Midbrain (tissue), 1 donor: ENCODE measurements around the gene NUP54.
A peak's percentile ranks its signal among the peaks of the same experiment; 100 is the strongest.

Source experiments
- DNase-seq: peaks from one replicate; lab custom pipeline; 2025; lab: John Stamatoyannopoulos, UW

Gene NUP54, protein sequence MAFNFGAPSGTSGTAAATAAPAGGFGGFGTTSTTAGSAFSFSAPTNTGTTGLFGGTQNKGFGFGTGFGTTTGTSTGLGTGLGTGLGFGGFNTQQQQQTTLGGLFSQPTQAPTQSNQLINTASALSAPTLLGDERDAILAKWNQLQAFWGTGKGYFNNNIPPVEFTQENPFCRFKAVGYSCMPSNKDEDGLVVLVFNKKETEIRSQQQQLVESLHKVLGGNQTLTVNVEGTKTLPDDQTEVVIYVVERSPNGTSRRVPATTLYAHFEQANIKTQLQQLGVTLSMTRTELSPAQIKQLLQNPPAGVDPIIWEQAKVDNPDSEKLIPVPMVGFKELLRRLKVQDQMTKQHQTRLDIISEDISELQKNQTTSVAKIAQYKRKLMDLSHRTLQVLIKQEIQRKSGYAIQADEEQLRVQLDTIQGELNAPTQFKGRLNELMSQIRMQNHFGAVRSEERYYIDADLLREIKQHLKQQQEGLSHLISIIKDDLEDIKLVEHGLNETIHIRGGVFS

GRCh38 chr4:76148142-76148865 lies at the start of gene NUP54:
TSS of gene NUP54 (minus strand) at chr4:76148397. CDS start at chr4:76148374, 23 bp downstream.
- peak; percentile 95 for DNase-seq

- peak; percentile 29 for DNase-seq
Observed at GRCh38 chr4:76197031-76197743, 49.0 kb upstream of the NUP54 start.

DNA sequence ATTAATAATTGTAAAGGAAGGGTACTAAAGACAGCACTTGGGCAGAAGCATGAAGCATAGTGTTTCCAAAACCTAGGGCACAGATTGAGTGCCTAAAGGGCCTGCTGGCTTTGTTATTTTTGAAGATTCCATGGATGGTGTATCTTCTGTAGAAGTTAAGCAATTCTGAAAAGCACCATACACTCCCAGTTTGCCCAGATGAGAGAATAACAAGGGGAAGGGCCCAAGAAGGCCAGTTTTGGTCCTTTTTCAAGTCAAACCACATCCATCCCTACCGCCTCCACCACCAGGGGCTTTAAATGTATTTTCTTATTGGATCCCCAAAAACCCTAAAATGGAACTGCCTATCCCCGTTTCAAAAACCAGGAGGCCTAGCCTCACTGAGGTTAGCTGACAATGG lies 48.2 kb upstream of the NUP54 start:
- DNase-seq: no peak

- no peak for DNase-seq
Observed at GRCh38 chr4:76195326-76195725, 47.1 kb upstream of the NUP54 start.

DNA sequence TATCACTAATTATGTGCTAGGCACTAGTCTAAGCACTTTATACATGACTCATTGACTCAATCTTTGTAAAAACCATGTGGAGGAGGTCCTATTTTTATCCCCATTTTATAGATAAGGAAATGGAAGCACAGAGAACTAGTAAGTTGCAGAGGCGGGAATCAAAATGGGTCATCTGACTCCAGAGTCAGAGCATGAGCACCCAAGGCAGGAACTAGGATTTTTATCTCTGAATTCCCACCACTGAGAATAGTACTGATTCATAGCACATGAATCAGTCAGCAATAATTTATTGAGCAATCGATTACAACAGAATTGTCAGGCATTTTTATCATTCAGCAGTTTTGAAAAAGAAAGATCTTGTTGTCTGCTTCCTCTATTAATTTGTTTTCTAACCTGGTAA lies 46.1 kb upstream of the NUP54 start:
- DNase-seq: no peak

DNA sequence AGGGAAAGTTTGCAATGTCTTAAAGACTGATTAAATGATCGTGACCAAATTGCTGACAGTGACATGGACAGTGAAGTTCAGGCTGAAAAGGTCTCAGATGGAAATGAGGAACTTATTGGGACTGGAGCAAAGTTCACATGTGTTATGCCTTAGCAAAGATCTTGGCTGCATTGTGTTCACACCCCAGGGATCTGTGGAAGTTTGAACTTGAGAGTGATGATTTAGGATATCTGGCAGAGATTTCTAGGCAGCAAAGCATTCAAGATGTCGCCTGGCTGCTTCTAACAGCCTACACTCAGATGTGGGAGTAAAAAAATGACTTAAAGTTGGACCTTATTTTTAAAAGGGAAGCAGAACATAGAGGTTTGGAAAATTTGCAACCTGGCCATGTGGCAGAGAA lies 44.0 kb upstream of the NUP54 start:
- no peak for DNase-seq

- peak; percentile 34 for DNase-seq
Observed at GRCh38 chr4:76188557-76188956, 40.4 kb upstream of the NUP54 start.

GRCh38 chr4:76188149-76188548 lies 40.0 kb upstream of the NUP54 start:
- no peak for DNase-seq

DNA sequence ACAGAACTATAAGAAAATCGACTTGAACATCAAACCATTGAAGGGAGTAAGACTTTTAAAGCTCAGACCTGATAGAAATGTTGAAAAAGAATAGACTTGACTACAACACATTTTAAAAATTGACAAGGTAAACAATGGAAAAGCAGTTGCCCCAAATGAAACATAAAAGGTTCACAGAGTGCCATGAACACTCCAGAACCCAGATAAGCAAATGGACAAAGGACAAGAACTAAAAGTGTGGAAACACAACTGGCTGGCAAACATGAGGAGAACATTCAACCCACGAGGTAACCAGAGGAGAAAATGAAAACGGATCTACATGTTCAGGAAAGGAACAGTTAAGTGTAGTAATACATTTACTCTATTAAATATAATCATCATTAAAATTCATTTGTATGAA lies 39.0 kb upstream of the NUP54 start:
- DNase-seq: no peak

GRCh38 chr4:76182463-76182862 lies 34.3 kb upstream of the NUP54 start:
- no peak for DNase-seq

DNA sequence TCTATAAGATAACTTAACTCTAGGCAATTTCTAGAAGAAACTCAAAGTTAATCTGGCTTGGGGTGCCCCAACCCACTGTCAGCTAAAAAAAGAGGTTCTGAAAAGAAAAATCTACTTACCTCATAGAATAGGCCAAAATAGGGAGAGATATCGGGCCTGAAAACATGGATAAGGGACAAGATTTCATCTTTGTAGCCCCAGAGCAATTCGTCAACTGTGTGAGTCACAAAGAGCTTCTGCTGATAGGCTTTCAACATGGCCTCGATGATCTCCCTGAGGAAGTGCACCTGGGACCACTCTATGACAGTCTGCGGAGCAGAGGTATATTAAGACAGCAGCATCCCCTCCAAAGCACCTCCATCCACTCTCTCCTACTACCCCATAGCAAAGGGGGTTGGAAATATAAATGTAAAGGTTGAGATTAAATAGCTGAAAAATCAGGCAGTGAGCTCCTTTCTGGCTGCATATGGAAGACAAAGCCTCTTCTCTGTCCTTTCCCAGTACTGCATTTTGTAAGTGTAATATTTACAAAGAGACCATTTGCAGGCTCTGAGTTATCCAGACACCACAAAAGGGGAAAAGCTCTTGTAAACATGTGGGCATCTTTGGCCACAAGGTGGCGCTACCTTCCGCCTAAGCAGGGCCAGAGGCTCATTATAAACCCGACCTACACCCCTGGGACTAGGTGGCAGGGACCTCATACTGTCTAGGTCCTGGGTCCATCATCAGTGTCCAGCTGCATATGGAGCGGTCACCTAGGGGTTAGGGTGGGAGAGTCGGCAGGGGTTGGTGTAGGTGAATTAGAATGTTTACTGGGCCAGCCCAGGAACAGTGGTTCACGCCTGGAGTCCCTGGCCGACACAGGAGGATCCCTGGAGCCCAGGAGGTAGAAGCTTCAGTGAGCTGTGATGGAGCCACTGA lies 31.5 kb upstream of the NUP54 start:
- DNase-seq: peak; percentile 92

DNA sequence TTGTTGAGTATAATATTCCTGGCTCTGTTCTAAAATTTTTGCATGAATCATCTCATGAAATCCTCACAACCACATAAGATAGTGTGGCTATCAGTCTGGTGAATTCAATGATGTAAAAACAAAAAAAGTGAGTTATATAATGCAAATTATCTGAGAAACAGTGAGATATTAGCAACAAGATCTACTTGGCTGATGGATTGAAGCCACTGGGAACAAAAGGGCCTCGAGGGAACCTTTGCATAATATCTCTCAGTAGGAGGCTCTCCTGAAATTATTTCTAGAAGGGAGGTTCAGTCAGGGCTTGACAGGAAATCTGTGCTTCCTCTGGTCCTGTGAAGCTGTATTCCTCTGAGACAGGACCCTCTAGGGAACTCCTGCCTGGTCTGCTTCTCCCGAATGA lies 30.1 kb upstream of the NUP54 start:
- DNase-seq: no peak

DNA sequence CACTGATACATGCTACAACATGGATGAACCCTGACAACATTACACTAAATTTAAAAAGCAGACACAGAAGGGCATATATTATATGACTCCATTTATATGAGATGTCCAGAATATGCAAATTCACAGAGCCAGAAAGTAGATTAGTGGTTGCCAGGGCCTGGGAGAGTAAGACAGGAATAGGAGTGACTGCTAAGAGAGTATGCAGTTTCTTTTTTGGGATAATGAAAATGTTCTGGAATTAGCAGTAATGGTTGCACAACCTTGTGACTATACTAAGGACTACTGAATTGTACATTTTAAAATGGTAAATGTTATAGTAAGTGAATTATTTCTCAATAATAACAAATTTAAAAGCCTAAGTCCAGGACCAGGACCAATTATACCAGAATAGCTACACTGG lies 29.5 kb upstream of the NUP54 start:
- no peak for DNase-seq

- DNase-seq: no peak
Observed at GRCh38 chr4:76175336-76175735, 27.1 kb upstream of the NUP54 start.

GRCh38 chr4:76174216-76174615 lies 26.0 kb upstream of the NUP54 start:
- DNase-seq: no peak

DNA sequence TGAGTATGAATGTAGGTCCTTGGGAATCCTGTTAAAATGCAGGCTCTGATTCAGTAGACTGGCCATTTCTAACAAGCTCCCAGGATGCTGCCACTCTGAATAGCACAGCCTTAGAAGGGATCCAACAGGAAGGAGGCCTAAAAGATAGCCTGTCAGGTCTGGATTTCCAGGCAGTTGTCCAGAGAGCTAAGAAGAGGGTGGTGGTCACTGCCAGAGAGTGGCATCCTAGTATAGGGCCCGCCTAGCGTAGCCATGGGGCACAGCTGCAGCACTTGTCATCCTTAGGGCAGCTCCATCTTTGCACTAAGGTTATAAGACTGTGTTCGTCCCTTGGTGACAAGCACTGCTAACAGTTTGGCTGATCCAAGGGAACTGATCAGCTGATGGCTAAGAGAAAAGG lies 20.5 kb upstream of the NUP54 start:
- DNase-seq: no peak

- DNase-seq: no peak
Observed at GRCh38 chr4:76166480-76166879, 18.3 kb upstream of the NUP54 start.

- no peak for DNase-seq
Observed at GRCh38 chr4:76160355-76160754, 12.2 kb upstream of the NUP54 start.

- DNase-seq: no peak
Observed at GRCh38 chr4:76156635-76157034, 8.4 kb upstream of the NUP54 start.

DNA sequence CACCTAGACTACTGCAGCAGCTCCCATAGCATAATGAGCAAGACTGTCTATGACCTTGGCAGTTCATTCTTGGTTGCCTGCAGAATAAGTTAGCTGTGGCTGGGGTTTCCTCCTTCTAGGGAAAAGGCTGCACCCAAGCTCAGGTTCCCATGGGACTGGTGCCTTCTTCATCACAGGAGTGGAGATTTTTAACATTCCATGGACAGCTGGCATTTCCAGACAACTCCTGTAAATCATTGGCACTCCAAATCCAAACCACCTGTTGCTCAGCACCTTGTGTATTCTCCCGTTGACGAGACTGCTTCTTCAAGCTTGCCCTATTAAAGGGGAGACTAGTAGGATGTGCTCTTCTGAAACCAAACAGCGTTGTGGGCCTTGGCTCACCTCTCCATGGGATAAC lies 7.8 kb upstream of the NUP54 start:
- no peak for DNase-seq

- peak; percentile 35 for DNase-seq
Observed at GRCh38 chr4:76153356-76153755, 5.2 kb upstream of the NUP54 start.
